Loucy (cell line): Measurements from ENCODE around the gene TRIM31.

ENCODE experiments used
- EZH2phosphoT487 ChIP-seq: fragments of 200-600 bp; IDR thresholded peaks from 2 replicates; pipeline ENCODE4 v1.6.1; 2018; ENCODE audit warnings: antibody characterized with exemption, mild to moderate bottlenecking, moderate library complexity, borderline replicate concordance
- TF ChIP-seq, protein P1 (sequence below): fragments of 200-600 bp; sonication (generic); conservative IDR thresholded peaks from 2 replicates; pipeline ENCODE4 v1.5.1; 2014; ENCODE audit warnings: mild to moderate bottlenecking, antibody characterized with exemption, low read length

DNA sequence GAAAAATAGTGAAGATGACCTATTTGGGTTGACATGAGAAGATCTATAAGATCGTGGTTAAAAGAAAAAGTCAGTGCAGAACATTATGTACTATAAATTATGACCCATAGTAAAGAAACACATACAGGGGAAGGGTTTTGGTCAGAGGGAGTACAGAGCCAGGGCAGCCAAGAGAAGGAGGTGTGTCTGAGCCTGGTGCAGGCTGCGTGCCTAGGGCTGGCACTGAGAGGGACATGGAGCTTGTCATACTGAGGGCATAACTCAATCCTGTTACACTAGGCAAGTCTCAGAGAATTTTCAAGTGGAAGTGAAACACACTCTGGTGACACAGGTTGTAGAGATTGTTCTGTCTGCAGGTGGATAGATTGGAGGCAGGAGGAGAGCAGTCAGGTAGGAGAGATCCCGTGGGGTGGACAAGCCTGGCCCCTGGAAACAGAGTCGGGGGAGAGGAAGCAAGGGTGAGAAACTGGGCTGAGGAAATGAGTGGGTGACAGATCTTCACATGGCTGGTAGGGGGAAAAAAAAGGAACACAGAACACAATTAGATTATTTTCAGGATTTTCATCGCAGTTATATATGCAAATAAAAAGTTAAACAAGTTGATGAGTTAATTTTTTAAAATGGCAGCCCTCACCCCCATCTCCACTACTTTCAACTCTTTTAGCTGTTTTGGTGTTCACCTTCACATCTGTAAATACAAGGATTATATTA, 18.8 kb downstream of the TRIM31 start:
- TF ChIP-seq, protein P1, sequence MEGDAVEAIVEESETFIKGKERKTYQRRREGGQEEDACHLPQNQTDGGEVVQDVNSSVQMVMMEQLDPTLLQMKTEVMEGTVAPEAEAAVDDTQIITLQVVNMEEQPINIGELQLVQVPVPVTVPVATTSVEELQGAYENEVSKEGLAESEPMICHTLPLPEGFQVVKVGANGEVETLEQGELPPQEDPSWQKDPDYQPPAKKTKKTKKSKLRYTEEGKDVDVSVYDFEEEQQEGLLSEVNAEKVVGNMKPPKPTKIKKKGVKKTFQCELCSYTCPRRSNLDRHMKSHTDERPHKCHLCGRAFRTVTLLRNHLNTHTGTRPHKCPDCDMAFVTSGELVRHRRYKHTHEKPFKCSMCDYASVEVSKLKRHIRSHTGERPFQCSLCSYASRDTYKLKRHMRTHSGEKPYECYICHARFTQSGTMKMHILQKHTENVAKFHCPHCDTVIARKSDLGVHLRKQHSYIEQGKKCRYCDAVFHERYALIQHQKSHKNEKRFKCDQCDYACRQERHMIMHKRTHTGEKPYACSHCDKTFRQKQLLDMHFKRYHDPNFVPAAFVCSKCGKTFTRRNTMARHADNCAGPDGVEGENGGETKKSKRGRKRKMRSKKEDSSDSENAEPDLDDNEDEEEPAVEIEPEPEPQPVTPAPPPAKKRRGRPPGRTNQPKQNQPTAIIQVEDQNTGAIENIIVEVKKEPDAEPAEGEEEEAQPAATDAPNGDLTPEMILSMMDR, result no peak
- no peak for TF ChIP-seq EZH2phosphoT487
